Effector CD4-positive, alpha-beta T cell (primary cell): ENCODE measurements around the gene COQ8A.

Experiments used
- DNase-seq: peaks from one replicate; pipeline ENCODE4 v3.0.0-alpha.2; 2020

The COQ8A gene

GRCh38 chr1:226974544-226975258 is 34.6 kb downstream of the COQ8A start:
- DNase-seq: no peak

- DNase-seq: no peak
Observed at GRCh38 chr1:226975259-226976250, 35.5 kb downstream of the COQ8A start.

- no peak for DNase-seq
Observed at GRCh38 chr1:226976276-226976977, 36.3 kb downstream of the COQ8A start.

GRCh38 chr1:226976978-226977642 is 37.0 kb downstream of the COQ8A start:
- no peak for DNase-seq

GRCh38 chr1:226977643-226978431 is 37.7 kb downstream of the COQ8A start:
- no peak for DNase-seq

- DNase-seq: no peak
Observed at GRCh38 chr1:226978432-226979114, 38.5 kb downstream of the COQ8A start.

GRCh38 chr1:226979115-226979516 is 39.0 kb downstream of the COQ8A start:
- no peak for DNase-seq

- DNase-seq: no peak
Observed at GRCh38 chr1:226979517-226980121, 39.5 kb downstream of the COQ8A start.

GRCh38 chr1:226980122-226980560 is 40.0 kb downstream of the COQ8A start:
- no peak for DNase-seq

- no peak for DNase-seq
Observed at GRCh38 chr1:226980565-226981385, 40.7 kb downstream of the COQ8A start.

GRCh38 chr1:226981386-226981817 is 41.3 kb downstream of the COQ8A start:
- no peak for DNase-seq

GRCh38 chr1:226981838-226982237 is 41.7 kb downstream of the COQ8A start:
- no peak for DNase-seq

GRCh38 chr1:226982451-226983177 is 42.5 kb downstream of the COQ8A start:
- no peak for DNase-seq

GRCh38 chr1:226983247-226983991 is 43.3 kb downstream of the COQ8A start:
- no peak for DNase-seq

GRCh38 chr1:226983992-226984364 is 43.9 kb downstream of the COQ8A start:
- no peak for DNase-seq

- DNase-seq: no peak
Observed at GRCh38 chr1:226984521-226985238, 44.6 kb downstream of the COQ8A start.

- no peak for DNase-seq
Observed at GRCh38 chr1:226985239-226985838, 45.2 kb downstream of the COQ8A start.
